Measurements from ENCODE around the gene PRKCE.

DNA sequence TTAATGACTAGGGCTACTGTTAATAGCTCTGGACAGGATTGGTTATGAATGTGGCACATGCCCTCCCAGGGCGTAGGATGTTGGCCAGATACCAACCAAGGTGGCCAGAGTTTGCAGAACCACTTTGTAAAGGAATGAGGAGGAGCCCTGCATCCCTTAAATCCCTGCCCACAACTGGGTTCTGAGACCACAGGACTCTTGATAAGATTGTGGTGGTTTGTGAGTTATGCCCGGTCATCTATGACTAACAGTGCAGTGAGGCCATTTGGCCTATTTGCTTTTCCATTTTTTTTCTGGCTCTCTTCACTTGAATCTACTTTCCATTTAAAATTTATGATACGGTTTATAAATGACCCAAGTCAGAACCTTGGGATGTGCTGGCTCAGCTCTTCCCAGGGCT lies 294.5 kb downstream of the PRKCE start:
- TF ChIP-seq POLR2A (IDR thresholded peaks at IDR 0.05): no peak
- TF ChIP-seq, protein P1, sequence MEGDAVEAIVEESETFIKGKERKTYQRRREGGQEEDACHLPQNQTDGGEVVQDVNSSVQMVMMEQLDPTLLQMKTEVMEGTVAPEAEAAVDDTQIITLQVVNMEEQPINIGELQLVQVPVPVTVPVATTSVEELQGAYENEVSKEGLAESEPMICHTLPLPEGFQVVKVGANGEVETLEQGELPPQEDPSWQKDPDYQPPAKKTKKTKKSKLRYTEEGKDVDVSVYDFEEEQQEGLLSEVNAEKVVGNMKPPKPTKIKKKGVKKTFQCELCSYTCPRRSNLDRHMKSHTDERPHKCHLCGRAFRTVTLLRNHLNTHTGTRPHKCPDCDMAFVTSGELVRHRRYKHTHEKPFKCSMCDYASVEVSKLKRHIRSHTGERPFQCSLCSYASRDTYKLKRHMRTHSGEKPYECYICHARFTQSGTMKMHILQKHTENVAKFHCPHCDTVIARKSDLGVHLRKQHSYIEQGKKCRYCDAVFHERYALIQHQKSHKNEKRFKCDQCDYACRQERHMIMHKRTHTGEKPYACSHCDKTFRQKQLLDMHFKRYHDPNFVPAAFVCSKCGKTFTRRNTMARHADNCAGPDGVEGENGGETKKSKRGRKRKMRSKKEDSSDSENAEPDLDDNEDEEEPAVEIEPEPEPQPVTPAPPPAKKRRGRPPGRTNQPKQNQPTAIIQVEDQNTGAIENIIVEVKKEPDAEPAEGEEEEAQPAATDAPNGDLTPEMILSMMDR (IDR thresholded peaks at IDR 0.05): no peak
